Measurements from ENCODE around the gene DCDC2C.

Gene DCDC2C

GRCh38 chr2:3839476-3839875, 136.1 kb downstream of the DCDC2C start:
- no peak for DNase-seq

GRCh38 chr2:3840611-3841155, 137.3 kb downstream of the DCDC2C start:
- DNase-seq: no peak

GRCh38 chr2:3847397-3848052, 144.2 kb downstream of the DCDC2C start:
- DNase-seq: no peak

GRCh38 chr2:3848776-3849175, 145.4 kb downstream of the DCDC2C start:
- DNase-seq: no peak

GRCh38 chr2:3849213-3849612, 145.8 kb downstream of the DCDC2C start:
- no peak for DNase-seq

- no peak for DNase-seq
Measured at GRCh38 chr2:3857576-3857975, 154.2 kb downstream of the DCDC2C start.

DNA sequence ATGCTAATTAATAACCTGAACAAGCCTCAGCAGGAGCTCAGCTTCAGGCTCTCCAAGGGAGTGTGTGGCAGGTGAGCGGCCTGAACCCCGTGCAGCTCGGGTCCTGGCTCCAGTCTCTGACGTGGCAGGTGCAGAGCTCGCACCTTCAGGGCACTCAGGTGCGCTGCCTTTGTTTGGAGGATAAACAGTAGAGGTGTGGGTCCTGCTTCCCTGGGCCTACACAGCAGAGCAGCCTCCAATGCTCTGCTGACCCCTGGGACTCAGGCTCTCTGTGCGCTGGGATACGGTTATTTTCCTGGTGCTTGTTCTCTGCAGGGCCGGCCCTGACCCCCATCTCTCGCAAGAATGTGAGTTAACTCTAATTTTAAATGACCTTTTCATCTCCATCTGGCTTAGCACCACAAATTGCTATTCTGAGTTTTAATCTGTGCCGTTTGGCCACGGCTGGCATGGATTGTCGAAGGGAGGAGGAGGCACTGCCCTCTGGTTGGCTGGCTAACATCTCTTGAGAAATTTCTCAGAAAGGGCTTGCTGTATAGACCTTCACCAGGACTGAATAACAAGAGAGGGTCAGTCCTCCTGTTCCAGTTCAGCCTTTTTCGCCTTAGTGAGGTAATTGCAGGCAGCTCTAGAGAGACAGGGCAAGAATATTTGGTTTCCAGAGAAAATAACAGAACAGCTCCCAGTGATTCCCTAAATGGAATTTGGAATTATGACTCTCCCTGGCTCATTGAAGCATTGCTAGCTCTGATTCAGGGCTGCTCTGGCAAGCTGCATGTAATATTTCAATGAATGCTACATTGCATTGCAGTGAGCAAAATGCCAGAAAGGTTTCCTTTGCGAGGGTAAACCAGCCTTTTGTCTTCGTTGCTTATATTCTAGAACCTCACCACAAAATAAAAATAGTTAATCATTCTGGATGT, 161.8 kb downstream of the DCDC2C start:
- no peak for DNase-seq

DNA sequence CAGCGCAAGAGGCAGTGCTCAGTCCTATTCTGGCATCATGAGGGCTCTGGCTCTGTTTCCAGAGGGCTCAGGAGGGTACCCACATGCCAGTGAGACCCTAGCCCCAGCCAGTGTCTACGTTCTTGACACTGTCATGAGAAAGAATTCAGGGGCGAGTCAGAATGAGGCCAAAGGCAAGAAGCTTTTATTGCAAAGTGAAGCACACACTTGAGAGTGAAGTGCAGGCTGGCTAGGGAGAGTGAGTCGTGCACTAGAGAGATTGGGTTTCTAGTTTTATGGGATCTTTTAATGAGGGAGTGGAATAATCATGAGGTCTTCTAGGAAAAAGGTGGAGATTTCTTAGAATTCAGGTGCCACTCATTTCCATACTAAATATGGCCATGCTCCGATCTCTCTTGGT, 164.1 kb downstream of the DCDC2C start:
- DNase-seq: no peak

DNA sequence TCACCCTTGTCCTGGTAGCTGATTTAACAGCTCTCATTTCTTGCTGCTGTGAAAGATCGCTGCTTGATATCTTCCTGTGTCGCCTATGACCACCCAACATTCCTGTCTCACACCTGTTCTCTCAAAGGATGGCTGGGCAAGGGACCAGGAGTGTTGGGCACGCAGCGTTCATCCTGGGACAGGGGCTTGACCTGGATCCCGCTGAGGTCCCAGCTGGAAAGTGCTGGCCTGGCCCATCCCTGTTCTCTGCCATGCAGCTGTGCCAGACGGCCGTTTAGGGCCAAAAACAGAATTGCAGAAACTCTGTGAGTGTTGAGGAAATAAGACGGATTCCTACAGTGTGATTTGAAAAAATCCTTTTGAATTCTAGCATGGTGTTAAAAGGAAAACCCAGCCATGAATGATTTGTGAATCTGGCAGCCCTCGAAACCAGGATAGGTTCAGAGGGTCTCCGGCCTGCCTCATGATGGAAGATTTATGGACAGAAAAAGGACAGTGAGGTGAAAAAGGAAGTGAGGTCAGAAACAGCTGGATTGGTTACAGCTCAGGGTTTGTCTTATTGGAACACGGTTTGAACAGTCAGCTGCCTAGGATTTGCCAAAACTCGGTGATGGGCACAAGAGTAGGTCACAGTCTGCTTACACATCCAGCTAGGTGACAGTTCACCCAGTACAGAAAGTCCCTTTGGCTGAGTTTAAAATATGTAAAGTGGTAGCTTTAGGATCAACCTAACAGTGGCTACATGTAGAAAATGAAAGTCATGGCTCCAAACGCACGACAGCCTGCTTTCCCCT, 164.8 kb downstream of the DCDC2C start:
- DNase-seq: no peak

DNA sequence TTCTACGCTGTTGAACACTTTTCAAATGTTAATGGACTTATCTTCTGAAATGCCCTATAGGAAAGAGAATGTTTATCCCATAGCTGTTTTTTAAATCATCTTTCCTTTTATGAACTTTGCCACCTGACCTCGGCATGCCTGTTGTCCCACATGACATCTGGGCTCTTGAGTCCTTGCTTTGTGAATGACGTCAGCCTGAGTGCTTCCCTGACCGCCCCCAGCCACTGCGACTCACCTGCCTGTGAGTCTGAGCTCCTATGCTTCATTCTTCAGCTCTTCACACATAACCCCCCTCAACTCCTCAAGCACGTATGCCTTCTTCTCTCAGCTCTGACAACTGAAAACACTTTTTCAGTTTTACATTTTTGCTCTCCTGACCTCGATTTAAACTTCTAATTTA, 166.8 kb downstream of the DCDC2C start:
- DNase-seq: no peak

GRCh38 chr2:3871002-3871401, 167.6 kb downstream of the DCDC2C start:
- DNase-seq: no peak

- no peak for DNase-seq
Measured at GRCh38 chr2:3872451-3872850, 169.1 kb downstream of the DCDC2C start.

DNA sequence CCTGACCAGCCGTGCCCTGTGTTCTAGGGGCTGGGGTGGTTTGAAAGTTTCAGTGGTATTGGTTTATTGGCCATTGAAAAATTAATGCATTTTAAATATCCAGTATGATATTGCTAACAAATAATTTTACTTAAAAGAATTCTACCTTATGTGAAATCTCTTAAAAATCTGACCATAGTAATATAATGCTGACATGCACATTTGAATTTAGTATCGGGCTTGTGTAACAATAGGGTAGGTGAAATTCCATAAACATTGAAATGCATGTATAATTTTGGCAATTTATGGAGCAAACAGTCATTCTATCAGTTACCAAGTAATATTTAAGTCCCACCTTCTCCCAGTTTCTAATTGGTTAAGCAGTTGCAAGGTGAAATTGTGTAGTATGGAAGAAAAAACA, 170.5 kb downstream of the DCDC2C start:
- no peak for DNase-seq

DNA sequence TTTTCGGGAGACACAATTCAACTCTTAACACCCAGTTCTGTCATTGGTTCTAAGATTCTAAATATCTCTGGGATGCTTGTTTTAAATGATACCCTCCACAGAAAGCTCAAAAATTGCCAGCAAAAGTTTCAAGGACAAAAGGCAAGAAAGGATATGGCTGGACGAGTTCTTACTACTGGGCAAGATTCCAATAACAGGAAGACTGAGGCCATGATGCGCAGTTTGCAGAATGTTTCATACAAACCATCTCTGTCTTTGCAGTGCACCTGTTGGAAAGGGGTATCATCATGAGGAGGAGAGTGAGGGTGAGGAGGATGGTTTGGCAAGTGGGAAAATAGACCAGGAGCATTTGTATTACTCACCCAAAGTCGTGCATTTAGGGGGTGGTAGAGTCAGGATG, 172.8 kb downstream of the DCDC2C start:
- no peak for DNase-seq

GRCh38 chr2:3876685-3877084, 173.3 kb downstream of the DCDC2C start:
- no peak for DNase-seq

GRCh38 chr2:3885629-3886628, 182.6 kb downstream of the DCDC2C start:
- no peak for DNase-seq

DNA sequence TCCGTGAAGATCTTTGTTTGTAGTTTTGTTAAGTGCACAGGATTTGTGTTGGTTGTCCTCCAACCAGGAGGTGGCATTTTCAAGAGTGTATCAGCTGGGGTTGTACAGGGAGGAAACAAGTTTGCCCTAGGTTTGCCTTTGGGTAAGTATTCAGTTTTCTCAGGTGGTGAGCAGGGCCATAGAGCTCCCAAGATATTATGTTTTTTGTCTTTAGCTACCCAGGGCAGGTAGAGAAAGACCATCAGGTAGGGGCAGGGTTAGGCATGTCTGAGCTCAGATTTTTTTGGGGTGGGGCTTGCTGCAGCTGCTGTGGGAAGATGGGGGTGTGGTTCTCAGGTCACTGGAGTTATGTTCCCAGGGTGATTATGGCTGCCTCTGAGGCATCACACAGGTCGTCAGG, 191.6 kb downstream of the DCDC2C start:
- no peak for DNase-seq

Data from stimulated activated CD4-positive, alpha-beta T cell treated with anti-CD3 and anti-CD28 coated beads, Interleukin-15, amount 100 ng/mL, for 24 hours (primary cell).